Gastroesophageal sphincter (tissue), 4 donors: ENCODE results near the gene ABCG1. TPM values are rescaled to one million over a fixed set of nuclear protein-coding genes. Genes with fewer than 3 reads are reported as not detected.

Experiments
- ATAC-seq: fragments of 150-250 bp; one replicate; pipeline ENCODE4 v1.9.1; 2016; ENCODE audit warnings: mild to moderate bottlenecking, moderate library complexity
- H3K27ac ChIP-seq, 4 donors: fragments of 200-600 bp; sonication (generic) in 3 of 4; 1 replicate in 3 of 4; 2 replicates in 1 of 4; pipeline ENCODE4 v1.5.1; 2016 to 2019
- H3K27me3 ChIP-seq: fragments of 200-600 bp; sonication (generic); one replicate; pipeline ENCODE4 v1.5.1; 2019
- H3K36me3 ChIP-seq, 2 donors: fragments of 200-600 bp; sonication (generic); one replicate each; pipeline ENCODE4 v1.5.1; 2019; ENCODE audit warnings: control low read depth in 1 of 2
- H3K4me1 ChIP-seq, 3 donors: fragments of 200-600 bp; sonication (generic); 1 replicate in 2 of 3; 2 replicates in 1 of 3; pipeline ENCODE4 v1.5.1; 2016 to 2019; ENCODE audit warnings: control low read depth in 2 of 3
- H3K4me3 ChIP-seq, 2 donors: fragments of 200-600 bp; sonication (generic); one replicate each; pipeline ENCODE4 v1.5.1; 2019; ENCODE audit warnings: mild to moderate bottlenecking in 1 of 2, moderate library complexity in 1 of 2
- H3K9me3 ChIP-seq, 3 donors: fragments of 200-600 bp; sonication (generic); one replicate each; pipeline ENCODE4 v1.5.1; 2017 to 2019; ENCODE audit warnings: control low read depth in 2 of 3
- CTCF ChIP-seq, 4 experiments: fragments of 200-600 bp in 2 of 4; fragments of 450-650 bp in 2 of 4; sonication (generic) in 1 of 4; IDR thresholded peaks; one replicate each; pipeline ENCODE4 v1.5.1; 2017 to 2019; ENCODE audit warnings: antibody characterized with exemption in 4 of 4, mild to moderate bottlenecking in 2 of 4, moderate library complexity in 2 of 4
- EP300 ChIP-seq: sonication (generic); formaldehyde crosslinking; IDR thresholded peaks from one replicate; pipeline ENCODE4 v1.6.1; 2017; ENCODE audit warnings: antibody characterized with exemption, mild to moderate bottlenecking
- POLR2A ChIP-seq, 2 donors: fragments of 450-650 bp; IDR thresholded peaks; one replicate each; pipeline ENCODE4 v1.6.1; 2017; ENCODE audit warnings: antibody characterized with exemption in 2 of 2, mild to moderate bottlenecking in 2 of 2, moderate library complexity in 1 of 2
- POLR2AphosphoS5 ChIP-seq: sonication (generic); formaldehyde crosslinking; IDR thresholded peaks from one replicate; pipeline ENCODE4 v1.6.1; 2017; ENCODE audit warnings: antibody characterized with exemption
- WGBS, 2 donors: methylation state at CpG; one replicate each; pipeline ENCODE4 v1.1.5; 2018; ENCODE audit warnings: low coverage in 1 of 2; 5-methylcytosine and 5-hydroxymethylcytosine counted together
- total RNA-seq, 4 donors: library from RNA; depleted of rRNA; stranded (reverse); fragments of >200 nt; gene quantifications; one replicate each; pipeline ENCODE4 v1.1.0, GENCODE V29; 2016

The ABCG1 gene
- total RNA-seq, 4 donors from 2014 or later = 15.9 to 21.8 (median 18.0) TPM

DNA sequence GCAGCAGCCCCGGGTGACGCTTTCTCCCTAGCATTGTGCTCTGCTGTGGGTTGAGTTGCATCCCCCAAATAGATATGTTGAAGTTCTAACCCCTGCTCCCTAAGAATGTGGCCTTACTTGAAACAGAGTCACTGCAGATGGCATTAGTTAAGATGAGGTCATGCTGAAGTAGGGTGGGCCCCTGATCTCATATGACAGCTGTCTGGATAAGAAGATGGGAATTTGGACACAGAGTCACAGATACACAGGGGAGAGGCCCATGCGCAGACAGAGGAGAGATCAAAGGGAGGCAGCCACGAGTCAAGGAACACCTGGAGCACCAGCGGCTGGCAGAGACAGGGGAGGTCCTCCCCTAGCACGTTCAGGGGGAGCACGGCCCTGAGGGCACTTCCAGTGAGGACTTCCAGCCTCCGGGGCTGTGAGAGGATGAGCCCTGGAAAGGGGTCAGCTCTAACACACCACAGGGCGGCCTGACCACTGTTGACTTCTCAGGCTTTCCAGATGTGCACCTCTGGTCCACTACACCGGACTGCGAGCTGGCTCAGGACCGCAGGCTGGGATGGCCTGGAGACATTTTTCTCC is 46.4 kb downstream of the ABCG1 start:
- Histone ChIP-seq H3K27ac (no peak overlapping the region), H3K4me1 (peaks cover 0 to 37% (median 25%) of the 10 kb centered on the region in 3 donors), H3K36me3 (no peaks in the 10 kb centered on the region), H3K4me3 (no peak overlapping the region), H3K9me3 (no peaks in the 10 kb centered on the region), H3K27me3 (no peaks in the 10 kb centered on the region)
- 79% methylated on average over 7 of the region's 12 CpGs for WGBS, 2 donors
- ATAC-seq = no peak
- no peak for TF ChIP-seq EP300

GRCh38 chr21:42266971-42267556 is 48.1 kb downstream of the ABCG1 start:
- no peak for ATAC-seq
- Histone ChIP-seq H3K27me3 (no peaks in the 10 kb centered on the region), H3K9me3 (no peaks in the 10 kb centered on the region), H3K4me3 (no peak overlapping the region), H3K4me1 (peaks cover 0 to 20% (median 17%) of the 10 kb centered on the region in 3 donors), H3K27ac (no peak overlapping the region), H3K36me3 (peaks cover 0 to 12% of the 10 kb centered on the region in 2 donors)
- TF ChIP-seq POLR2A (IDR thresholded peaks at IDR 0.05) (no peak), CTCF (IDR thresholded peaks at IDR 0.05) (no peak), EP300 (no peak), POLR2AphosphoS5 (no peak)
- WGBS, 2 donors = 87 to 89% methylated on average over 5 to 6 of the region's 7 CpGs

DNA sequence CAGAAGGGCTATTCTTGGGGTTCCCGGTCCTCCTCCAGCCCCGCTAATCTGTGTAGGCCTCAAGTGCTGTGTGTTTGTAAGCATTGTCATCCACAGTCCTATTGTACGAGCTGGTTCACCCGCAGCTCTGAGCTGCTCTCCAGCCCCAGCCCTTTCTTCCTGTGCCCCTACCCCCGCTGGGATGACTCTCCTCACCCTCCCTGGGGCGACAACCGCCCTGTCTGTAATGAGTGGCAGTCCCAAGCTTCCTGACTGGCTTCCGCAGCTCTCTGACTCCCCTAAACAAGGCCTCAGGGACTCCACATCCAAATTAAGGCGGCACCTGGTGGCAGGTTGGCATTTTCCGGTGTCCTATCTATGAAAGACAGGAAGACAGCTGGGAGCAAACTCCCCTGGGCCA is 50.4 kb downstream of the ABCG1 start:
- peaks cover 0 to 36% of the 10 kb centered on the region in 2 donors for H3K36me3 ChIP-seq
- TF ChIP-seq POLR2A (IDR thresholded peaks at IDR 0.05) = no peak
- TF ChIP-seq POLR2AphosphoS5 = no peak
- no peak for TF ChIP-seq CTCF (IDR thresholded peaks at IDR 0.05)
- no peak for TF ChIP-seq EP300
- 94% methylated on average over 2 of the region's 10 CpGs; no CpG with 5 or more reads in 1 of the 2 donors for WGBS, 2 donors
- peaks cover 0 to 3% (median 0%) of the 10 kb centered on the region in 3 donors for H3K4me1 ChIP-seq
- H3K27ac ChIP-seq = no peak overlapping the region
- no peak for ATAC-seq
- no peak overlapping the region for H3K4me3 ChIP-seq
- no peaks in the 10 kb centered on the region for H3K9me3 ChIP-seq
- H3K27me3 ChIP-seq = no peaks in the 10 kb centered on the region

DNA sequence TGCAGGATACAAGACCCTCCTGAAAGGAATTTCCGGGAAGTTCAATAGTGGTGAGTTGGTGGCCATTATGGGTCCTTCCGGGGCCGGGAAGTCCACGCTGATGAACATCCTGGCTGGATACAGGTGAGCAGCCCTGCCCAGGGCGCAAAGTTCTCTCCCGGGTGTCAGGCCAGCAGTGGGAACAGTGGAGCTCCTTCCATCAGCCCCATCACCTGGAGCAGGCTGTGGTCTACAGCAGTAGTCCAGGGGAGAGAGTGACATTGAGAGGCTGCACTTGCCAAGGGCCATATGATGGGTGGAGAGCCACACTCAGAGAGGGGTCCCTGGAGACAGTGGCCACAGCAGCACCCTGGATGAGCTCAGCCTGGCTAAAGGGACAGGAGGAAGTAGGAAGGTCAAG is 52.1 kb downstream of the ABCG1 start:
- no peak overlapping the region for H3K4me3 ChIP-seq
- H3K4me1 ChIP-seq = no peaks in the 10 kb centered on the region
- H3K27ac ChIP-seq = no peak overlapping the region
- H3K9me3 ChIP-seq = no peaks in the 10 kb centered on the region
- peaks cover 0 to 52% of the 10 kb centered on the region in 2 donors for H3K36me3 ChIP-seq
- ATAC-seq = no peak
- no peak for TF ChIP-seq EP300
- TF ChIP-seq POLR2AphosphoS5 = no peak
- TF ChIP-seq POLR2A (IDR thresholded peaks at IDR 0.05) = no peak
- no peak for TF ChIP-seq CTCF (IDR thresholded peaks at IDR 0.05)
- 95 to 100% methylated on average over 1 to 4 of the region's 6 CpGs for WGBS, 2 donors
- no peaks in the 10 kb centered on the region for H3K27me3 ChIP-seq

GRCh38 chr21:42272109-42272962 is 53.4 kb downstream of the ABCG1 start:
- TF ChIP-seq CTCF (IDR thresholded peaks at IDR 0.05) (no peak), POLR2A (IDR thresholded peaks at IDR 0.05) (no peak), EP300 (no peak), POLR2AphosphoS5 (no peak)
- Histone ChIP-seq H3K4me3 (no peak overlapping the region), H3K27ac (no peak overlapping the region), H3K36me3 (peaks cover 0 to 65% of the 10 kb centered on the region in 2 donors), H3K9me3 (no peaks in the 10 kb centered on the region), H3K4me1 (no peaks in the 10 kb centered on the region), H3K27me3 (no peaks in the 10 kb centered on the region)
- peak; percentile 36 for ATAC-seq
- 80 to 100% methylated on average over 1 to 2 of the region's 15 CpGs for WGBS, 2 donors
